CD4-positive, alpha-beta T cell treated with Interleukin-12 subunit alpha and Interleukin-12 subunit beta, for 1 hour (primary cell): ENCODE results near the gene ALDH1A3.
"Not testable (repeated sequence)": the region's sequence is repeated elsewhere in the genome, so short reads cannot be mapped to it uniquely, and the experiment has no call there.

Experiments used
- DNase-seq: peaks from one replicate; pipeline ENCODE4 v3.0.0-alpha.2; 2020

ALDH1A3 gene

GRCh38 chr15:100879464-100880138 lies at the start of gene ALDH1A3:
TSS of gene ALDH1A3 (plus strand) at chr15:100879831. CDS start at chr15:100879908, 77 bp downstream.
- DNase-seq: no peak

- DNase-seq: no peak
Observed at GRCh38 chr15:100831467-100831866, 48.2 kb upstream of the ALDH1A3 start.

GRCh38 chr15:100832149-100832942 lies 47.3 kb upstream of the ALDH1A3 start:
- no peak for DNase-seq

- DNase-seq: no peak
Observed at GRCh38 chr15:100833417-100834389, 45.9 kb upstream of the ALDH1A3 start.

GRCh38 chr15:100834731-100835130 lies 44.9 kb upstream of the ALDH1A3 start:
- no peak for DNase-seq

- no peak for DNase-seq
Observed at GRCh38 chr15:100835636-100836035, 44.0 kb upstream of the ALDH1A3 start.

GRCh38 chr15:100836501-100836900 lies 43.1 kb upstream of the ALDH1A3 start:
- no peak for DNase-seq

GRCh38 chr15:100841426-100841825 lies 38.2 kb upstream of the ALDH1A3 start:
- no peak for DNase-seq

GRCh38 chr15:100842756-100843730 lies 36.6 kb upstream of the ALDH1A3 start:
- no peak for DNase-seq

GRCh38 chr15:100844167-100844566 lies 35.5 kb upstream of the ALDH1A3 start:
- no peak for DNase-seq

- DNase-seq: no peak
Observed at GRCh38 chr15:100844778-100845177, 34.9 kb upstream of the ALDH1A3 start.

GRCh38 chr15:100847194-100847593 lies 32.4 kb upstream of the ALDH1A3 start:
- no peak for DNase-seq

GRCh38 chr15:100849021-100849854 lies 30.4 kb upstream of the ALDH1A3 start:
- DNase-seq: peak; percentile 45

- no peak for DNase-seq
Observed at GRCh38 chr15:100849855-100850218, 29.8 kb upstream of the ALDH1A3 start.

- DNase-seq: not testable (repeated sequence)
Observed at GRCh38 chr15:100851428-100852015, 28.1 kb upstream of the ALDH1A3 start.

GRCh38 chr15:100852630-100853029 lies 27.0 kb upstream of the ALDH1A3 start:
- DNase-seq: no peak

- no peak for DNase-seq
Observed at GRCh38 chr15:100853676-100854440, 25.8 kb upstream of the ALDH1A3 start.

- DNase-seq: no peak
Observed at GRCh38 chr15:100856867-100857266, 22.8 kb upstream of the ALDH1A3 start.

GRCh38 chr15:100858294-100858693 lies 21.3 kb upstream of the ALDH1A3 start:
- DNase-seq: no peak
